ENCODE data around the gene ATF7IP2.
"Not testable (repeated sequence)": the region's sequence is repeated elsewhere in the genome, so short reads cannot be mapped to it uniquely, and the experiment has no call there.

Gene ATF7IP2

GRCh38 chr16:10465821-10466220 is 80.0 kb downstream of the ATF7IP2 start:
- no peak overlapping the region for H3K27ac Mint-ChIP-seq
- no peak overlapping the region for H3K4me3 Mint-ChIP-seq
- H3K9me3 Mint-ChIP-seq: no peaks in the 10 kb centered on the region
- peaks cover 74% of the 10 kb centered on the region for H3K36me3 Mint-ChIP-seq (ENCODE audit: low read depth)
- no peaks in the 10 kb centered on the region for H3K27me3 Mint-ChIP-seq
- H3K4me1 Mint-ChIP-seq (ENCODE audit: low read depth): no peaks in the 10 kb centered on the region

- Mint-ChIP-seq H3K27me3 (no peaks in the 10 kb centered on the region), H3K36me3 (ENCODE audit: low read depth) (peaks cover 74% of the 10 kb centered on the region), H3K27ac (no peak overlapping the region), H3K9me3 (no peaks in the 10 kb centered on the region), H3K4me3 (no peak overlapping the region), H3K4me1 (ENCODE audit: low read depth) (no peaks in the 10 kb centered on the region)
These were observed 80.5 kb downstream of the ATF7IP2 start for GRCh38 chr16:10466313-10466712.

GRCh38 chr16:10466861-10467260 is 81.0 kb downstream of the ATF7IP2 start:
- no peak overlapping the region for H3K4me3 Mint-ChIP-seq
- no peak overlapping the region for H3K27ac Mint-ChIP-seq
- no peaks in the 10 kb centered on the region for H3K4me1 Mint-ChIP-seq (ENCODE audit: low read depth)
- peaks cover 71% of the 10 kb centered on the region for H3K36me3 Mint-ChIP-seq (ENCODE audit: low read depth)
- H3K27me3 Mint-ChIP-seq: no peaks in the 10 kb centered on the region
- H3K9me3 Mint-ChIP-seq: no peaks in the 10 kb centered on the region

GRCh38 chr16:10476636-10477035 is 90.8 kb downstream of the ATF7IP2 start:
- not testable (repeated sequence) for H3K27ac Mint-ChIP-seq; H3K4me1 Mint-ChIP-seq (ENCODE audit: low read depth); H3K27me3 Mint-ChIP-seq; H3K4me3 Mint-ChIP-seq
- peaks cover 14% of the 10 kb centered on the region for H3K9me3 Mint-ChIP-seq
- peaks cover 66% of the 10 kb centered on the region for H3K36me3 Mint-ChIP-seq (ENCODE audit: low read depth)

- H3K4me1 Mint-ChIP-seq (ENCODE audit: low read depth): no peaks in the 10 kb centered on the region
- peaks cover 23% of the 10 kb centered on the region for H3K9me3 Mint-ChIP-seq
- peaks cover 63% of the 10 kb centered on the region for H3K36me3 Mint-ChIP-seq (ENCODE audit: low read depth)
- H3K27me3 Mint-ChIP-seq: no peaks in the 10 kb centered on the region
- H3K27ac Mint-ChIP-seq: no peak overlapping the region
- no peak overlapping the region for H3K4me3 Mint-ChIP-seq
These were observed 94.3 kb downstream of the ATF7IP2 start for GRCh38 chr16:10480151-10480550.

- no peaks in the 10 kb centered on the region for H3K27me3 Mint-ChIP-seq
- H3K9me3 Mint-ChIP-seq: peaks cover 32% of the 10 kb centered on the region
- H3K27ac Mint-ChIP-seq: no peak overlapping the region
- H3K4me1 Mint-ChIP-seq (ENCODE audit: low read depth): peaks cover 4% of the 10 kb centered on the region
- no peak overlapping the region for H3K4me3 Mint-ChIP-seq
- peaks cover 39% of the 10 kb centered on the region for H3K36me3 Mint-ChIP-seq (ENCODE audit: low read depth)
These were observed 99.3 kb downstream of the ATF7IP2 start for GRCh38 chr16:10485159-10485558.

- no peaks in the 10 kb centered on the region for H3K27me3 Mint-ChIP-seq
- H3K27ac Mint-ChIP-seq: no peak overlapping the region
- peaks cover 32% of the 10 kb centered on the region for H3K36me3 Mint-ChIP-seq (ENCODE audit: low read depth)
- H3K4me3 Mint-ChIP-seq: no peak overlapping the region
- H3K4me1 Mint-ChIP-seq (ENCODE audit: low read depth): peaks cover 4% of the 10 kb centered on the region
- peaks cover 29% of the 10 kb centered on the region for H3K9me3 Mint-ChIP-seq
These were observed 100.0 kb downstream of the ATF7IP2 start for GRCh38 chr16:10485698-10486382.

- peaks cover 4% of the 10 kb centered on the region for H3K36me3 Mint-ChIP-seq (ENCODE audit: low read depth)
- peaks cover 25% of the 10 kb centered on the region for H3K9me3 Mint-ChIP-seq
- H3K27ac Mint-ChIP-seq: no peak overlapping the region
- peaks cover 4% of the 10 kb centered on the region for H3K4me1 Mint-ChIP-seq (ENCODE audit: low read depth)
- no peak overlapping the region for H3K4me3 Mint-ChIP-seq
- H3K27me3 Mint-ChIP-seq: no peaks in the 10 kb centered on the region
These were observed 104.3 kb downstream of the ATF7IP2 start for GRCh38 chr16:10490141-10490540.

- H3K27me3 Mint-ChIP-seq: no peaks in the 10 kb centered on the region
- H3K27ac Mint-ChIP-seq: no peak overlapping the region
- peaks cover 22% of the 10 kb centered on the region for H3K9me3 Mint-ChIP-seq
- H3K36me3 Mint-ChIP-seq (ENCODE audit: low read depth): no peaks in the 10 kb centered on the region
- no peak overlapping the region for H3K4me3 Mint-ChIP-seq
- H3K4me1 Mint-ChIP-seq (ENCODE audit: low read depth): no peaks in the 10 kb centered on the region
These were observed 107.4 kb downstream of the ATF7IP2 start for GRCh38 chr16:10493276-10493675.

- H3K27me3 Mint-ChIP-seq: no peaks in the 10 kb centered on the region
- H3K9me3 Mint-ChIP-seq: peaks cover 22% of the 10 kb centered on the region
- no peaks in the 10 kb centered on the region for H3K4me1 Mint-ChIP-seq (ENCODE audit: low read depth)
- H3K36me3 Mint-ChIP-seq (ENCODE audit: low read depth): no peaks in the 10 kb centered on the region
- no peak overlapping the region for H3K4me3 Mint-ChIP-seq
- H3K27ac Mint-ChIP-seq: no peak overlapping the region
These were observed 108.6 kb downstream of the ATF7IP2 start for GRCh38 chr16:10494343-10495030.

- Mint-ChIP-seq H3K4me1 (ENCODE audit: low read depth) (no peaks in the 10 kb centered on the region), H3K36me3 (ENCODE audit: low read depth) (no peaks in the 10 kb centered on the region), H3K9me3 (peaks cover 22% of the 10 kb centered on the region), H3K27ac (no peak overlapping the region), H3K4me3 (no peak overlapping the region), H3K27me3 (no peaks in the 10 kb centered on the region)
These were observed 109.1 kb downstream of the ATF7IP2 start for GRCh38 chr16:10495031-10495345.

GRCh38 chr16:10497132-10498101 is 111.6 kb downstream of the ATF7IP2 start:
- Mint-ChIP-seq H3K4me3 (no peak overlapping the region), H3K4me1 (ENCODE audit: low read depth) (peaks cover 7% of the 10 kb centered on the region), H3K27ac (no peak overlapping the region), H3K36me3 (ENCODE audit: low read depth) (no peaks in the 10 kb centered on the region), H3K9me3 (peaks cover 22% of the 10 kb centered on the region), H3K27me3 (no peaks in the 10 kb centered on the region)

- peaks cover 7% of the 10 kb centered on the region for H3K4me1 Mint-ChIP-seq (ENCODE audit: low read depth)
- no peak overlapping the region for H3K27ac Mint-ChIP-seq
- H3K9me3 Mint-ChIP-seq: peaks cover 9% of the 10 kb centered on the region
- no peaks in the 10 kb centered on the region for H3K27me3 Mint-ChIP-seq
- no peak overlapping the region for H3K4me3 Mint-ChIP-seq
- H3K36me3 Mint-ChIP-seq (ENCODE audit: low read depth): no peaks in the 10 kb centered on the region
These were observed 114.7 kb downstream of the ATF7IP2 start for GRCh38 chr16:10500582-10500981.

- peaks cover 7% of the 10 kb centered on the region for H3K9me3 Mint-ChIP-seq
- H3K27me3 Mint-ChIP-seq: no peaks in the 10 kb centered on the region
- no peak overlapping the region for H3K27ac Mint-ChIP-seq
- no peak overlapping the region for H3K4me3 Mint-ChIP-seq
- peaks cover 7% of the 10 kb centered on the region for H3K4me1 Mint-ChIP-seq (ENCODE audit: low read depth)
- H3K36me3 Mint-ChIP-seq (ENCODE audit: low read depth): no peaks in the 10 kb centered on the region
These were observed 115.3 kb downstream of the ATF7IP2 start for GRCh38 chr16:10501016-10501607.

GRCh38 chr16:10502776-10503175 is 116.9 kb downstream of the ATF7IP2 start:
- H3K4me1 Mint-ChIP-seq (ENCODE audit: low read depth): peaks cover 7% of the 10 kb centered on the region
- no peaks in the 10 kb centered on the region for H3K9me3 Mint-ChIP-seq
- no peaks in the 10 kb centered on the region for H3K36me3 Mint-ChIP-seq (ENCODE audit: low read depth)
- no peak overlapping the region for H3K27ac Mint-ChIP-seq
- H3K4me3 Mint-ChIP-seq: no peak overlapping the region
- H3K27me3 Mint-ChIP-seq: no peaks in the 10 kb centered on the region

All from stimulated activated naive CD8-positive, alpha-beta T cell treated with anti-CD3 and anti-CD28 coated beads, Interleukin-15, Interleukin-2, amounts not matched to agents 100 ng/mL and 50 ng/mL, for 24 hours (primary cell).